Muscle layer of colon (tissue), 2 donors: ENCODE data around the gene TPD52L2.
"Not testable (repeated sequence)": the region's sequence is repeated elsewhere in the genome, so short reads cannot be mapped to it uniquely, and the experiment has no call there.

ENCODE experiments used
- H3K27ac ChIP-seq: one replicate; pipeline ENCODE4 v1.7.0; 2013; ENCODE audit warnings: low read depth, mild to moderate bottlenecking, low read length, moderate library complexity
- H3K27me3 ChIP-seq, 2 donors: one replicate each; pipeline ENCODE4 v1.7.0; 2013; ENCODE audit warnings: low read length in 2 of 2, mild to moderate bottlenecking in 2 of 2; ENCODE audit not compliant: insufficient read depth in 2 of 2, control insufficient read depth in 1 of 2
- H3K36me3 ChIP-seq: one replicate; pipeline ENCODE4 v1.7.0; 2013; ENCODE audit warnings: mild to moderate bottlenecking, low read length; ENCODE audit not compliant: insufficient read depth
- H3K4me1 ChIP-seq: one replicate; pipeline ENCODE4 v1.7.0; 2013; ENCODE audit warnings: mild to moderate bottlenecking, low read length; ENCODE audit not compliant: insufficient read depth
- H3K4me3 ChIP-seq, 2 donors: one replicate each; pipeline ENCODE4 v1.7.0; 2013; ENCODE audit warnings: low read length in 2 of 2, low read depth in 1 of 2, mild to moderate bottlenecking in 1 of 2, moderate library complexity in 1 of 2
- H3K9ac ChIP-seq: one replicate; pipeline ENCODE4 v1.7.0; 2013; ENCODE audit warnings: low read length
- H3K9me3 ChIP-seq: one replicate; pipeline ENCODE4 v1.7.0; 2013; ENCODE audit warnings: mild to moderate bottlenecking, low read length
- donor health status: abdominal sarcoma.
- donor health status: Adenocarcinoma of cecum.

The TPD52L2 gene

DNA sequence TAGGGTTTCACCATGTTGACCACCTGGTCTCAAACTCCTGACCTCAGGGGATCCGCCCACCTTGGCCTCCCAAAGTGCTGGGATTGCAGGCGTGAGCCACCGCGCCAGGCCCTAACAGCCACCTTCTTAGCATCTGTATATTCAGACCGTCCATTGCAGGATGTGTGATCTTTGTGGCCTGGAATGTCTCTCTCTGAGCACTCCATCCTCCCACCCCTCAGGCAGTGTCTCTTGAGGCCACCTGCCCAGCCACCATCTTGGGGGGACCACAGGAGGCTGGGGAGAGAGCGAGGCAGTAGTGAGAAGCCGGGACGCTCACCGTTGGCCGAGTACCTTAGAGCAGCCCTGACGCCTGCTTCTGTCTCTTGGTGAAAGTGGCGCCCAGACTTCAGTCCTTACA is 48.7 kb downstream of the TPD52L2 start:
- H3K9me3 ChIP-seq, result no peaks in the 10 kb centered on the region
- no peaks in the 10 kb centered on the region for H3K27me3 ChIP-seq
- no peak overlapping the region for H3K9ac ChIP-seq
- peaks cover 5% of the 10 kb centered on the region for H3K4me1 ChIP-seq
- H3K4me3 ChIP-seq, result no peak overlapping the region
- H3K36me3 ChIP-seq, result peaks cover 6% of the 10 kb centered on the region
- H3K27ac ChIP-seq, result no peak overlapping the region

- no peaks in the 10 kb centered on the region for H3K9me3 ChIP-seq
- H3K4me1 ChIP-seq, result no peaks in the 10 kb centered on the region
- no peaks in the 10 kb centered on the region for H3K27me3 ChIP-seq
- H3K36me3 ChIP-seq, result peaks cover 6% of the 10 kb centered on the region
- no peak overlapping the region for H3K9ac ChIP-seq
- no peak overlapping the region for H3K27ac ChIP-seq
- no peak overlapping the region for H3K4me3 ChIP-seq
Observed at GRCh38 chr20:63915471-63915870, 50.4 kb downstream of the TPD52L2 start.

DNA sequence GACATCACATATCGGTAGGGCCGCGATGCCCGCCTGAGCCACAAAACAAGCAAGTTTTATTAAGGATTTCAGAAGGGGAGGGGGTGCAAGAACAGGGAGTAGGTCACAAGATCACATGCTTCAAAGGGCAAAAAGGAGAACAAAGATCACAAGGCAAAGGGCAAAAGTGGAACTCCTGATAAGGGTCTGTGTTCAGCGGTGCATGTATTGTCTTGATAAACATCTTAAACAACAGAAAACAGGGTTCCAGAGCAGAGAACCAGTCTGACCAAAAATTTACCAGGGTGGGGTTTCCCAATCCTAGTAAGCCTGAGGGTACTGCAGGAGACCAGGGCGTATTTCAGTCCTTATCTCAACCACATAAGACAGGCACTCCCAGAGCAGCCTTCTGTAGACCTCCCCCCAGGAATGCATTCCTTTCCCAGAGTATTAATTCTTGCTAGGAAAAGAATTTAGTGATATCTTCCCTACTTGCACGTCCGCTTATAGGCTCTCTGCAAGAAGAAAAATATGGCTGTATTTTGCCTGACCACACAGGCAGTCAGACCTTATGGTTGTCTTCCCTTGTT is 51.4 kb downstream of the TPD52L2 start:
- H3K4me3 ChIP-seq, H3K9me3 ChIP-seq, H3K9ac ChIP-seq, H3K27ac ChIP-seq, H3K36me3 ChIP-seq, H3K27me3 ChIP-seq, H3K4me1 ChIP-seq: not testable (repeated sequence)

- no peak overlapping the region for H3K27ac ChIP-seq
- H3K27me3 ChIP-seq, result no peaks in the 10 kb centered on the region
- H3K9ac ChIP-seq, result no peak overlapping the region
- peaks cover 6% of the 10 kb centered on the region for H3K36me3 ChIP-seq
- H3K4me3 ChIP-seq, result no peak overlapping the region
- no peaks in the 10 kb centered on the region for H3K4me1 ChIP-seq
- H3K9me3 ChIP-seq, result no peaks in the 10 kb centered on the region
Observed at GRCh38 chr20:63917811-63918210, 52.7 kb downstream of the TPD52L2 start.

- no peak overlapping the region for H3K9ac ChIP-seq
- no peaks in the 10 kb centered on the region for H3K4me1 ChIP-seq
- no peak overlapping the region for H3K4me3 ChIP-seq
- no peaks in the 10 kb centered on the region for H3K9me3 ChIP-seq
- H3K27ac ChIP-seq, result no peak overlapping the region
- H3K36me3 ChIP-seq, result peaks cover 6% of the 10 kb centered on the region
- H3K27me3 ChIP-seq, result no peaks in the 10 kb centered on the region
Observed at GRCh38 chr20:63919130-63919529, 54.1 kb downstream of the TPD52L2 start.

DNA sequence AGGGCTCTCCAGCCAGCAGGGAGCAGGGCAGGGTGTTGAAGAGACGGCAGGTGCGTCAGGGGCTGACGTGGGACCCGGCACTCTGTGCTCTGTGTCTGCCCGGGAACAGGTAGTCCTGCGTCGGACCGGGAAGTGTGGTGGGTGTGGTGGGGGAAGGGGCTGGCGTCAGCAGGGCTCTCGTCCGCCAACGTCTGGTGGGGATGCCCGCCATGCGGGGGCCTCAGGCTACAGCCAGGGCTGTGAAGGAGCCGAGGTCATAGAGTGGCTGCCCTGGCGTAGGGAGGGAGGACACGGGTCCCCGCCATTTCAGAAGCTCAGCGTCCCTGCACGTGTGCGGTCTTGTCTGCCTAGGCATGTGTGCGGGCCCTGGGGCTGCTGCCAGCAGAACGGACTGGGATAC is 55.2 kb downstream of the TPD52L2 start:
- Histone ChIP-seq H3K4me3 (no peak overlapping the region), H3K9me3 (no peaks in the 10 kb centered on the region), H3K36me3 (peaks cover 6% of the 10 kb centered on the region), H3K27me3 (no peaks in the 10 kb centered on the region), H3K4me1 (no peaks in the 10 kb centered on the region), H3K9ac (no peak overlapping the region), H3K27ac (no peak overlapping the region)

GRCh38 chr20:63923651-63924050 is 58.6 kb downstream of the TPD52L2 start:
- Histone ChIP-seq H3K27ac (no peak overlapping the region), H3K36me3 (peaks cover 15% of the 10 kb centered on the region), H3K27me3 (no peaks in the 10 kb centered on the region)

GRCh38 chr20:63924241-63924640 is 59.2 kb downstream of the TPD52L2 start:
- Histone ChIP-seq H3K4me3 (no peak overlapping the region), H3K9me3 (no peaks in the 10 kb centered on the region), H3K36me3 (peaks cover 21% of the 10 kb centered on the region), H3K4me1 (no peaks in the 10 kb centered on the region), H3K9ac (no peak overlapping the region), H3K27me3 (no peaks in the 10 kb centered on the region), H3K27ac (no peak overlapping the region)

More at GRCh38 chr20:63923651-63924050, 58.6 kb downstream of the TPD52L2 start:
- H3K4me1 ChIP-seq, result no peaks in the 10 kb centered on the region
- H3K9ac ChIP-seq, result no peak overlapping the region
- H3K4me3 ChIP-seq, result no peak overlapping the region
- no peaks in the 10 kb centered on the region for H3K9me3 ChIP-seq

DNA sequence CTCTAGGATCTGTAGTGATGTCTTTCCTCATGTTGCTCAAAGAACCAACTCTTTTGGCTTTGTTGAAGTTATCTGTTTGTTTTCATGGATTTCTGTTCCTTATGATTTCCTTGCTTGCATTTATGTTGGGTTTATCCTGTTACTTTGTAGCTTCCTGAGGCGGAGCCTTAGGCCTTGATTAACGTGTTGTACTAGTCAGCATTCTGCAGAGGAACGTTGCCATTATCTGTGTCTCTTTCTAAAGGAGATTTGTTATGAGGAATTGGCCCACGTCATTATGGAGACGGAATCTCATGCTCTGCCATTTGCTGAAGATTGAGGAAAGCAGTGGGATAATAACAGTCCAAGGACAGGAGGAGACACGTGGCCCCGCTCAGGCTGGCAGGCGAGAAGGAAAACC is 61.2 kb downstream of the TPD52L2 start:
- H3K4me1 ChIP-seq, result no peaks in the 10 kb centered on the region
- no peak overlapping the region for H3K4me3 ChIP-seq
- H3K27ac ChIP-seq, result no peak overlapping the region
- peaks cover 35% of the 10 kb centered on the region for H3K36me3 ChIP-seq
- H3K27me3 ChIP-seq, result no peaks in the 10 kb centered on the region
- H3K9ac ChIP-seq, result no peak overlapping the region
- no peaks in the 10 kb centered on the region for H3K9me3 ChIP-seq

DNA sequence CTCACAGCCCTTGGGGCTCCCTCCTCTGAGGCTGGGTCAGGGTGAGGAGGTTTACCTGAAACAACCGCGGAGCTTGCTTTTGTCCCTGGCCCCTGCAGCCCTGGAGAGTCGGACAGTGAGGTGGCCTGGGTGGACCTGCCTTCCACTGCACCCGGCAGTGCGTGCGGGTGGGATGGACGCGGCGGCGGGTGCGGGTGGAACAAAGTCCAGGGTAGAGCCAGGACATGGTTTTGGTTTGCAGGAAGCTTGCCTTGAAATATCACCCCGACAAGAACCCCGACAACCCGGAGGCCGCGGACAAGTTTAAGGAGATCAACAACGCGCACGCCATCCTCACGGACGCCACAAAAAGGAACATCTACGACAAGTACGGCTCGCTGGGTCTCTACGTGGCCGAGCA is 64.0 kb downstream of the TPD52L2 start:
- H3K4me1 ChIP-seq, result no peaks in the 10 kb centered on the region
- H3K36me3 ChIP-seq, result peaks cover 52% of the 10 kb centered on the region
- H3K27me3 ChIP-seq, result no peaks in the 10 kb centered on the region
- no peaks in the 10 kb centered on the region for H3K9me3 ChIP-seq
- H3K27ac ChIP-seq, result no peak overlapping the region
- no peak overlapping the region for H3K9ac ChIP-seq
- H3K4me3 ChIP-seq, result no peak overlapping the region

DNA sequence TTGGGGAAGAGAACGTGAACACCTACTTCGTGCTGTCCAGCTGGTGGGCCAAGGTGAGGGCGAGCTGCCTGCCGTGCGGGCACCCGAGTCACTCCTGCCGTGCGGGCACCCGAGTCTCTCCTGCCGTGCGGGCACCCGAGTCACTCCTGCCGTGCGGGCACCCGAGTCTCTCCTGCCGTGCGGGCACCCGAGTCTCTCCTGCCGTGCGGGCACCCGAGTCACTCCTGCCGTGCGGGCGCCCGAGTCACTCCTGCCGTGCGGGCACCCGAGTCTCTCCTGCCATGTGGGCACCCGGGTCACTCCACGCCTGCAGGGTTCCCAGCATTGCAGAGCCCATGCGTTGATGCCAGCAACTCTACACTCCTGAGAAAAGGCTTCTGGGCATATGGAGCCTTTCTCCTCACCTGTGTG is 64.4 kb downstream of the TPD52L2 start:
- not testable (repeated sequence) for H3K4me3 ChIP-seq, H3K27me3 ChIP-seq
- peaks cover 54% of the 10 kb centered on the region for H3K36me3 ChIP-seq

GRCh38 chr20:63930971-63931553 is 66.0 kb downstream of the TPD52L2 start:
- no peak overlapping the region for H3K4me3 ChIP-seq
- no peaks in the 10 kb centered on the region for H3K27me3 ChIP-seq
- no peaks in the 10 kb centered on the region for H3K4me1 ChIP-seq
- no peak overlapping the region for H3K9ac ChIP-seq
- H3K27ac ChIP-seq, result no peak overlapping the region
- H3K9me3 ChIP-seq, result no peaks in the 10 kb centered on the region
- peaks cover 67% of the 10 kb centered on the region for H3K36me3 ChIP-seq

More for the DNA sequence above, 64.4 kb downstream of the TPD52L2 start:
- H3K4me1 ChIP-seq, H3K9me3 ChIP-seq, H3K27ac ChIP-seq, H3K9ac ChIP-seq: not testable (repeated sequence)
